Measurements from ENCODE around the gene SHC3.
A peak's percentile ranks its signal among the peaks of the same experiment; 100 is the strongest.

The SHC3 gene

DNA sequence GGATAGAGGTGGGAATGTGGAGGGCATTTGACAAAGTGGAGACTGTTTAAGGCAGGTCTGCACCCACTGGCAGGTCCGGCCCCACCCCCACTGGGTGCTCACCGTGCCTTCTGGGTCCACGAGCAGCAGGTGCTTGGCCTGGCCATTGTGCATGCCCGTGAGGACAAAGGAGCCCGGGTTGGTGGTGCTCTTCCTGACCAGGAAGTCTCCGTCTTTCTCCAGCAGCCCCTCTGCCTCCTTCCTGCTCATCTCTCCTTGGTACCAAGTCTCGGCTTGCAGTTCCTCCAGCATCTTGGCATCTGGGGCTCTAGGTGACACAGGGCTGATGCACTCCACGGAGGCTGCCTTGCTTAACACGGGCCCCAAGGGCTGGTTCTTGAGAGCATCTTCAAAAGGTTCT is 140.7 kb downstream of the SHC3 start:
- DNase-seq (ENCODE audit: low read depth): no peak
- H3K4me3 ChIP-seq (ENCODE audit: low read depth, low read length): no peak overlapping the region
- TF ChIP-seq POLR2A (IDR thresholded peaks at IDR 0.05; ENCODE audit: extremely low read depth, insufficient read length): no peak
- TF ChIP-seq, protein P1, sequence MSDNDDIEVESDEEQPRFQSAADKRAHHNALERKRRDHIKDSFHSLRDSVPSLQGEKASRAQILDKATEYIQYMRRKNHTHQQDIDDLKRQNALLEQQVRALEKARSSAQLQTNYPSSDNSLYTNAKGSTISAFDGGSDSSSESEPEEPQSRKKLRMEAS (IDR thresholded peaks at IDR 0.05; ENCODE audit: low read depth, low read length): no peak
- TF ChIP-seq MYC (IDR thresholded peaks at IDR 0.05; ENCODE audit: low read depth, low read length): no peak

- TF ChIP-seq POLR2A (IDR thresholded peaks at IDR 0.05; ENCODE audit: extremely low read depth, insufficient read length): no peak
- no peak for TF ChIP-seq MYC (IDR thresholded peaks at IDR 0.05; ENCODE audit: low read depth, low read length)
- TF ChIP-seq, protein P2, sequence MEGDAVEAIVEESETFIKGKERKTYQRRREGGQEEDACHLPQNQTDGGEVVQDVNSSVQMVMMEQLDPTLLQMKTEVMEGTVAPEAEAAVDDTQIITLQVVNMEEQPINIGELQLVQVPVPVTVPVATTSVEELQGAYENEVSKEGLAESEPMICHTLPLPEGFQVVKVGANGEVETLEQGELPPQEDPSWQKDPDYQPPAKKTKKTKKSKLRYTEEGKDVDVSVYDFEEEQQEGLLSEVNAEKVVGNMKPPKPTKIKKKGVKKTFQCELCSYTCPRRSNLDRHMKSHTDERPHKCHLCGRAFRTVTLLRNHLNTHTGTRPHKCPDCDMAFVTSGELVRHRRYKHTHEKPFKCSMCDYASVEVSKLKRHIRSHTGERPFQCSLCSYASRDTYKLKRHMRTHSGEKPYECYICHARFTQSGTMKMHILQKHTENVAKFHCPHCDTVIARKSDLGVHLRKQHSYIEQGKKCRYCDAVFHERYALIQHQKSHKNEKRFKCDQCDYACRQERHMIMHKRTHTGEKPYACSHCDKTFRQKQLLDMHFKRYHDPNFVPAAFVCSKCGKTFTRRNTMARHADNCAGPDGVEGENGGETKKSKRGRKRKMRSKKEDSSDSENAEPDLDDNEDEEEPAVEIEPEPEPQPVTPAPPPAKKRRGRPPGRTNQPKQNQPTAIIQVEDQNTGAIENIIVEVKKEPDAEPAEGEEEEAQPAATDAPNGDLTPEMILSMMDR (IDR thresholded peaks at IDR 0.05; ENCODE audit: low read depth, low read length): no peak
- TF ChIP-seq, protein P1 (IDR thresholded peaks at IDR 0.05; ENCODE audit: low read depth, low read length): no peak
- DNase-seq (ENCODE audit: low read depth): peak; percentile 8
- H3K4me3 ChIP-seq (ENCODE audit: low read depth, low read length): no peak overlapping the region
These were observed 141.3 kb downstream of the SHC3 start for GRCh38 chr9:89037346-89037745.

GRCh38 chr9:89036891-89037290 is 141.7 kb downstream of the SHC3 start:
- TF ChIP-seq, protein P1 (IDR thresholded peaks at IDR 0.05; ENCODE audit: low read depth, low read length): no peak
- TF ChIP-seq, protein P2 (IDR thresholded peaks at IDR 0.05; ENCODE audit: low read depth, low read length): no peak
- no peak for TF ChIP-seq POLR2A (IDR thresholded peaks at IDR 0.05; ENCODE audit: extremely low read depth, insufficient read length)
- no peak for TF ChIP-seq MYC (IDR thresholded peaks at IDR 0.05; ENCODE audit: low read depth, low read length)

DNA sequence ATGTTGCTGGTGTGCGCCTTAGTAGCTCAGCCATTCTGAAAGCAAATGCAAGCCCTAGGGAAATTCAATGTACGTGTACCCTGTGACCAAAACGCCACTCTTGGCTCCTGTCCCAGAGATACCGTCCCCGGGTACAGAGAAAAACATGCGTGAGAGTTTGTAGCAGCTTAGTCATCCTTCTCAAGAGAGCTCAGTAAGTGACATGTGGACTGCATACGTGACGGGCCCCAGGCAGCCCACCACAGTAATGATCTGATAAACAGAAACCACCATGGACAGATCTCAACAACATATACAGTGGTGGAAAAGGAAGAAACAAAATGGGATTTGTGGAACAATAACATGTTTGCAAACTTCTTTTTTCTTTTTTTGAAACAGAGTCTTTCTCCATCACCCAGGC is 142.2 kb downstream of the SHC3 start:
- no peak for DNase-seq (ENCODE audit: low read depth)
- TF ChIP-seq MYC (IDR thresholded peaks at IDR 0.05; ENCODE audit: low read depth, low read length) (no peak), POLR2A (IDR thresholded peaks at IDR 0.05; ENCODE audit: extremely low read depth, insufficient read length) (no peak)
- TF ChIP-seq, protein P1 (IDR thresholded peaks at IDR 0.05; ENCODE audit: low read depth, low read length): no peak
- TF ChIP-seq, protein P2 (IDR thresholded peaks at IDR 0.05; ENCODE audit: low read depth, low read length): no peak

More at GRCh38 chr9:89036891-89037290, 141.7 kb downstream of the SHC3 start:
- no peak overlapping the region for H3K4me3 ChIP-seq (ENCODE audit: low read depth, low read length)
- DNase-seq (ENCODE audit: low read depth): peak; percentile 69

GRCh38 chr9:89032661-89033060 is 146.0 kb downstream of the SHC3 start:
- DNase-seq (ENCODE audit: low read depth): no peak
- H3K4me3 ChIP-seq (ENCODE audit: low read depth, low read length): no peak overlapping the region
- no peak for TF ChIP-seq MYC (IDR thresholded peaks at IDR 0.05; ENCODE audit: low read depth, low read length)
- TF ChIP-seq, protein P1 (IDR thresholded peaks at IDR 0.05; ENCODE audit: low read depth, low read length): no peak
- no peak for TF ChIP-seq POLR2A (IDR thresholded peaks at IDR 0.05; ENCODE audit: extremely low read depth, insufficient read length)
- TF ChIP-seq, protein P2 (IDR thresholded peaks at IDR 0.05; ENCODE audit: low read depth, low read length): no peak

More for the DNA sequence above, 142.2 kb downstream of the SHC3 start:
- no peak overlapping the region for H3K4me3 ChIP-seq (ENCODE audit: low read depth, low read length)

- TF ChIP-seq MYC (IDR thresholded peaks at IDR 0.05; ENCODE audit: low read depth, low read length) (no peak), POLR2A (IDR thresholded peaks at IDR 0.05; ENCODE audit: extremely low read depth, insufficient read length) (no peak)
- TF ChIP-seq, protein P2 (IDR thresholded peaks at IDR 0.05; ENCODE audit: low read depth, low read length): no peak
- TF ChIP-seq, protein P1 (IDR thresholded peaks at IDR 0.05; ENCODE audit: low read depth, low read length): no peak
- no peak overlapping the region for H3K4me3 ChIP-seq (ENCODE audit: low read depth, low read length)
- no peak for DNase-seq (ENCODE audit: low read depth)
These were observed 146.4 kb downstream of the SHC3 start for GRCh38 chr9:89032173-89032572.

Data from NB4 (cell line).